K562 (cell line): ENCODE data around the gene CRX. TPM values are rescaled to one million over a fixed set of nuclear protein-coding genes. Genes with fewer than 3 reads are reported as not detected.

Source experiments
- CBFA2T2 ChIP-seq: fragments of 450-650 bp; conservative IDR thresholded peaks from 2 replicates; pipeline ENCODE4 v1.6.1; 2017; ENCODE audit warnings: mild to moderate bottlenecking
- FOSL1 ChIP-seq: fragments of 200-800 bp; sonication (Bioruptor generic); conservative IDR thresholded peaks from 2 replicates; pipeline ENCODE4 v1.6.1; 2016; ENCODE audit warnings: missing genetic modification characterization, missing compliant biosample characterization
- GATA2 ChIP-seq: sonication (generic); formaldehyde crosslinking; IDR thresholded peaks from 2 replicates; pipeline ENCODE4 v1.4.0; 2020; ENCODE audit warnings: mild to moderate bottlenecking, missing genetic modification reagents
- L3MBTL2 ChIP-seq: fragments of 450-650 bp; IDR thresholded peaks from 2 replicates; pipeline ENCODE4 v1.6.1; 2016; ENCODE audit warnings: mild to moderate bottlenecking, moderate library complexity
- MEF2D ChIP-seq: conservative IDR thresholded peaks from 2 replicates; pipeline ENCODE4 v1.6.1; 2016; ENCODE audit warnings: low read depth, missing genetic modification characterization, missing compliant biosample characterization
- NELFE ChIP-seq: IDR thresholded peaks from 2 replicates; pipeline ENCODE4 v1.6.1; 2011; ENCODE audit warnings: mild to moderate bottlenecking; ENCODE audit not compliant: insufficient read depth, insufficient read length
- SMARCA4 ChIP-seq: fragments of 450-650 bp; IDR thresholded peaks from 2 replicates; pipeline ENCODE4 v1.6.1; 2016
- TBL1XR1 ChIP-seq, 2 experiments: IDR thresholded peaks; 2 replicates each; pipeline ENCODE4 v1.6.1; 2012; ENCODE audit warnings: improper control_type of control experiment in 2 of 2, low read length in 2 of 2, mild to moderate bottlenecking in 1 of 2
- TCF3 ChIP-seq: sonication (generic); formaldehyde crosslinking; IDR thresholded peaks from 2 replicates; pipeline ENCODE4 v1.4.0; 2020; ENCODE audit warnings: mild to moderate bottlenecking, missing genetic modification reagents
- ZNF79 ChIP-seq: fragments of 250-450 bp; sonication (Bioruptor Pico); IDR thresholded peaks from 2 replicates; pipeline ENCODE4 v1.4.0; 2020; ENCODE audit warnings: low read depth, mild to moderate bottlenecking, moderate library complexity
- polyA plus RNA-seq, 8 experiments: library from polyadenylated mRNA; depleted of rRNA in 4 of 8; stranded (reverse) in 5 of 8; unstranded in 3 of 8; fragments of >200 nt; fragmentation: Nextera tagmentation in 2 of 8; fragmentation: Illumina TruSeq in 1 of 8; extraction: Ambion mirVana in 2 of 8; extraction: Trizol in 1 of 8; gene quantifications; 2 replicates each; pipeline versions ENCODE4 v1.2.1 to v1.2.3, GENCODE V29; 2011 to 2014; ENCODE audit warnings: inconsistent platforms in 1 of 8, missing spikeins in 1 of 8
- total RNA-seq, 7 experiments: library from RNA; depleted of rRNA in 6 of 7; stranded (reverse); fragments of >200 nt in 6 of 7; fragmentation: Illumina TruSeq in 2 of 7; extraction: Trizol in 2 of 7; gene quantifications; 2 replicates each; pipeline versions ENCODE4 v1.2.1 to v1.2.3, GENCODE V29; 2011 to 2021; ENCODE audit warnings: low replicate concordance in 1 of 7
- TF ChIP-seq, protein P1 (sequence below), 2 experiments: fragments of 450-650 bp; IDR thresholded peaks; 2 replicates each; pipeline ENCODE4 v1.6.1; 2018; ENCODE audit warnings: mild to moderate bottlenecking in 2 of 2, low read depth in 1 of 2; ENCODE audit not compliant: partially characterized antibody in 2 of 2
- TF ChIP-seq, protein P2 (sequence below): sonication (generic); formaldehyde crosslinking; IDR thresholded peaks from 2 replicates; pipeline ENCODE4 v1.8.0; 2023; ENCODE audit warnings: missing genetic modification reagents, mild to moderate bottlenecking, borderline replicate concordance

Gene CRX
- total and polyA plus RNA-seq, 9 of the 15 experiments (the other 6 are each of a cell fraction or from before 2014, with no cell fraction given), result 0.01 TPM; not detected in 8

DNA sequence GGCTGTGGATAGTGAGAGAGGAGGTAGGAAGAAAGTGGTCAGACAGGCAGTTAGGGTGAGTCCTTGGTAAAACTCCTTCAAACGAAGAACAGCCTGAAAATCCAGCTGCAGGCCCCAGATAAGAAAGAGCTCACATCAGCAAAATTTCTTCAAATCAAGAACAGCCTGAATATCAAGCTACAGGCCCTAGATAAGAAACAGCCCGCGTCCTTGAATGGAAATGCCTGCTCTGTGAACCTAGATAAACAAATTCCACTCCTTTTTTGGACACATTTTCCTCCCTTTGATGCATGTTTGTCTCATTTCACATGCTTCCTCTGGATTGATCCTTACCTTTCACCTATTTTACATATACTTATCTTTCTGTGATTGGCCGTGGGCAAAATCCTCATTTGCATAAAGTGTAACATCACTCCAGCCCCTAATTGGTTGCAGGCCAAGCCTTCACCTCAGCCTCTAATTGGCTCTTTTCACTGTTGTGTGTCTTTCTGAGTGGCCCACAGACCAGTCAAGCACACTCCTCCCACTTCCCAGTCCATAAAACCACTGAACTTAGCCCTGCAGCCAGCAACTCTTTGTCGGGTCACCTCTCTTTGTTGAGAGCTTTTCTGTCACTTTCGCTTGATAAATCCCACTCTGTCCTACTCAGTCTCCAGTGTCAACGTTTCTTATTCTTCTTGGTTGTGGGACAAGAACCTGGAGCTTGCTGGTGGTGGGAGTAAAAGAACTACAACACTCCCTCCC lies 70.4 kb downstream of the CRX start (continued):
- TF ChIP-seq, protein P1, sequence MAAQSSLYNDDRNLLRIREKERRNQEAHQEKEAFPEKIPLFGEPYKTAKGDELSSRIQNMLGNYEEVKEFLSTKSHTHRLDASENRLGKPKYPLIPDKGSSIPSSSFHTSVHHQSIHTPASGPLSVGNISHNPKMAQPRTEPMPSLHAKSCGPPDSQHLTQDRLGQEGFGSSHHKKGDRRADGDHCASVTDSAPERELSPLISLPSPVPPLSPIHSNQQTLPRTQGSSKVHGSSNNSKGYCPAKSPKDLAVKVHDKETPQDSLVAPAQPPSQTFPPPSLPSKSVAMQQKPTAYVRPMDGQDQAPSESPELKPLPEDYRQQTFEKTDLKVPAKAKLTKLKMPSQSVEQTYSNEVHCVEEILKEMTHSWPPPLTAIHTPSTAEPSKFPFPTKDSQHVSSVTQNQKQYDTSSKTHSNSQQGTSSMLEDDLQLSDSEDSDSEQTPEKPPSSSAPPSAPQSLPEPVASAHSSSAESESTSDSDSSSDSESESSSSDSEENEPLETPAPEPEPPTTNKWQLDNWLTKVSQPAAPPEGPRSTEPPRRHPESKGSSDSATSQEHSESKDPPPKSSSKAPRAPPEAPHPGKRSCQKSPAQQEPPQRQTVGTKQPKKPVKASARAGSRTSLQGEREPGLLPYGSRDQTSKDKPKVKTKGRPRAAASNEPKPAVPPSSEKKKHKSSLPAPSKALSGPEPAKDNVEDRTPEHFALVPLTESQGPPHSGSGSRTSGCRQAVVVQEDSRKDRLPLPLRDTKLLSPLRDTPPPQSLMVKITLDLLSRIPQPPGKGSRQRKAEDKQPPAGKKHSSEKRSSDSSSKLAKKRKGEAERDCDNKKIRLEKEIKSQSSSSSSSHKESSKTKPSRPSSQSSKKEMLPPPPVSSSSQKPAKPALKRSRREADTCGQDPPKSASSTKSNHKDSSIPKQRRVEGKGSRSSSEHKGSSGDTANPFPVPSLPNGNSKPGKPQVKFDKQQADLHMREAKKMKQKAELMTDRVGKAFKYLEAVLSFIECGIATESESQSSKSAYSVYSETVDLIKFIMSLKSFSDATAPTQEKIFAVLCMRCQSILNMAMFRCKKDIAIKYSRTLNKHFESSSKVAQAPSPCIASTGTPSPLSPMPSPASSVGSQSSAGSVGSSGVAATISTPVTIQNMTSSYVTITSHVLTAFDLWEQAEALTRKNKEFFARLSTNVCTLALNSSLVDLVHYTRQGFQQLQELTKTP (IDR thresholded peaks at IDR 0.05; ENCODE audit: low read depth in 1 of 2, partially characterized antibody in 2 of 2), result peak in 1 of 2 experiments; percentile 93
- TF ChIP-seq TCF3, result peak; percentile 99
- TF ChIP-seq TBL1XR1 (IDR thresholded peaks at IDR 0.05; ENCODE audit: low read length in 2 of 2), result peak; percentile 70 to 98; a peak in 3 of 4 replicates
- peak; percentile 98 for TF ChIP-seq SMARCA4
- peak; percentile 88 for TF ChIP-seq FOSL1 (tag)
- no peak for TF ChIP-seq ZNF79
- peak; percentile 58; the same call in 1 of the 2 replicates for TF ChIP-seq L3MBTL2
- peak; percentile 96 for TF ChIP-seq GATA2
- peak; percentile 100 for TF ChIP-seq CBFA2T2
- TF ChIP-seq NELFE, result no peak
- TF ChIP-seq, protein P2, sequence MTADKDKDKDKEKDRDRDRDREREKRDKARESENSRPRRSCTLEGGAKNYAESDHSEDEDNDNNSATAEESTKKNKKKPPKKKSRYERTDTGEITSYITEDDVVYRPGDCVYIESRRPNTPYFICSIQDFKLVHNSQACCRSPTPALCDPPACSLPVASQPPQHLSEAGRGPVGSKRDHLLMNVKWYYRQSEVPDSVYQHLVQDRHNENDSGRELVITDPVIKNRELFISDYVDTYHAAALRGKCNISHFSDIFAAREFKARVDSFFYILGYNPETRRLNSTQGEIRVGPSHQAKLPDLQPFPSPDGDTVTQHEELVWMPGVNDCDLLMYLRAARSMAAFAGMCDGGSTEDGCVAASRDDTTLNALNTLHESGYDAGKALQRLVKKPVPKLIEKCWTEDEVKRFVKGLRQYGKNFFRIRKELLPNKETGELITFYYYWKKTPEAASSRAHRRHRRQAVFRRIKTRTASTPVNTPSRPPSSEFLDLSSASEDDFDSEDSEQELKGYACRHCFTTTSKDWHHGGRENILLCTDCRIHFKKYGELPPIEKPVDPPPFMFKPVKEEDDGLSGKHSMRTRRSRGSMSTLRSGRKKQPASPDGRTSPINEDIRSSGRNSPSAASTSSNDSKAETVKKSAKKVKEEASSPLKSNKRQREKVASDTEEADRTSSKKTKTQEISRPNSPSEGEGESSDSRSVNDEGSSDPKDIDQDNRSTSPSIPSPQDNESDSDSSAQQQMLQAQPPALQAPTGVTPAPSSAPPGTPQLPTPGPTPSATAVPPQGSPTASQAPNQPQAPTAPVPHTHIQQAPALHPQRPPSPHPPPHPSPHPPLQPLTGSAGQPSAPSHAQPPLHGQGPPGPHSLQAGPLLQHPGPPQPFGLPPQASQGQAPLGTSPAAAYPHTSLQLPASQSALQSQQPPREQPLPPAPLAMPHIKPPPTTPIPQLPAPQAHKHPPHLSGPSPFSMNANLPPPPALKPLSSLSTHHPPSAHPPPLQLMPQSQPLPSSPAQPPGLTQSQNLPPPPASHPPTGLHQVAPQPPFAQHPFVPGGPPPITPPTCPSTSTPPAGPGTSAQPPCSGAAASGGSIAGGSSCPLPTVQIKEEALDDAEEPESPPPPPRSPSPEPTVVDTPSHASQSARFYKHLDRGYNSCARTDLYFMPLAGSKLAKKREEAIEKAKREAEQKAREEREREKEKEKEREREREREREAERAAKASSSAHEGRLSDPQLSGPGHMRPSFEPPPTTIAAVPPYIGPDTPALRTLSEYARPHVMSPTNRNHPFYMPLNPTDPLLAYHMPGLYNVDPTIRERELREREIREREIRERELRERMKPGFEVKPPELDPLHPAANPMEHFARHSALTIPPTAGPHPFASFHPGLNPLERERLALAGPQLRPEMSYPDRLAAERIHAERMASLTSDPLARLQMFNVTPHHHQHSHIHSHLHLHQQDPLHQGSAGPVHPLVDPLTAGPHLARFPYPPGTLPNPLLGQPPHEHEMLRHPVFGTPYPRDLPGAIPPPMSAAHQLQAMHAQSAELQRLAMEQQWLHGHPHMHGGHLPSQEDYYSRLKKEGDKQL (CRISPR knock-in tag), result peak; percentile 7; the same call in 1 of the 2 replicates
- TF ChIP-seq MEF2D, result peak; percentile 90
